ENCODE measurements around the gene SMIM36. TPM values are rescaled to one million over a fixed set of nuclear protein-coding genes. Genes with fewer than 3 reads are reported as not detected.
A peak's percentile ranks its signal among the peaks of the same experiment; 100 is the strongest.
"Not testable (repeated sequence)": the region's sequence is repeated elsewhere in the genome, so short reads cannot be mapped to it uniquely, and the experiment has no call there.

SMIM36 gene
- total RNA-seq, 3 donors from 2014 or later = not detected

DNA sequence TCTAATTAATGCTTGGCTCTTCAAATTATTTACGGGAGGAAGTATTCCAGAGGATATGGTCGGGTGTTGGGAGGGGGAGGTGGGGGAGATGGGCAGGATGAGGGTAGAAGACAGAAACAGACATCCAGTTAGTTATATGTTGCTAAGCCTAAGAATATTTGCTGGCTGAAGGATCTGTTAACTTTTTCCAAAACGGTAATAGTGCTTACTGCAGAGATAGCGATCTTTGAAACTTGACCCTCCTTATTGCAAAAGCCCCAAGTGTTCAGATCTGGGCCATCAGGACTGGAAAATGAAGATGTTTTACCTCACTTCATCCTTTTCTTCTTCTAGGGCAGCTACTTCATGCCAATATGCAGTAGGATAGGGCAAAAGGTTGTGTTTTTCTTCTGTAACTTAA lies 62.6 kb downstream of the SMIM36 start:
- Histone ChIP-seq H3K4me1 (no peaks in the 10 kb centered on the region), H3K4me3 (no peak overlapping the region), H3K27me3 (no peaks in the 10 kb centered on the region), H3K9me3 (no peaks in the 10 kb centered on the region), H3K27ac (no peak overlapping the region), H3K36me3 (no peaks in the 10 kb centered on the region)
- TF ChIP-seq POLR2A (IDR thresholded peaks at IDR 0.05) = no peak
- TF ChIP-seq POLR2AphosphoS5 (IDR thresholded peaks at IDR 0.05) = no peak
- no peak for TF ChIP-seq CTCF (IDR thresholded peaks at IDR 0.05)
- DNase-seq (ENCODE audit: low spot score in 2 of 2) = no peak
- intact Hi-C loops (cut with DNase I; ENCODE audit: low total_unique reads) = no loop called here

DNA sequence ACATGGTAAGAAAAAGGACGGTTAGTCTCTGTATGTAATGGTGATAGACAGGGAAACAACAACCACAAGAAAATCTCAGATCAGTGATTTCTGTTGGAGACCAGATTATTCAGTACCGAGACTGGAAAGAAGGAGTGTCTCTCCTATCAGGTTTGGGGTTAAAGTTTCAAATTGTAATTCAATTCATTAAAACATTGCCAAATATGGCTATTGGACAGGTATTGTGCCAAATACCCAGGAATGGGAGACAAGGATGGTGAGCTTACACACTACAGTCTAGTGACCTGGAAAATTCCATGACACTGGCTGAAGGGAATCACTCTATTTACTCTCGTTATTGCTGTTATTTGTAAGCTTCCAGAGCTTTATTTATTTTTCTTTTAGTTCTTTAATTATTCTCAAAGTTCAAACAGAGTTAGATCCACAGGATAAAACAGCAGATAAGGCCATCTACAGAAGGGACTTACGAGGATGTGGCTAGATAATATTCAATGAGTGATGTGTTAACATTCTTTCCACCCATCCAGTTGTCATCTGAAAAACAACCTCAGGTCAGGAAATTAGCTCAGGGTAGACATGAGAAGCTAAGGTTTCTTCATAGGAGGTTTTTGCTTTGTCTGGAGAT lies 64.6 kb downstream of the SMIM36 start:
- intact Hi-C loops (cut with DNase I; ENCODE audit: low total_unique reads) = no loop called here
- H3K4me3 ChIP-seq = no peak overlapping the region
- no peak for DNase-seq (ENCODE audit: low spot score in 2 of 2)
- H3K4me1 ChIP-seq = no peaks in the 10 kb centered on the region
- H3K27ac ChIP-seq = no peak overlapping the region
- no peaks in the 10 kb centered on the region for H3K9me3 ChIP-seq
- TF ChIP-seq POLR2AphosphoS5 (IDR thresholded peaks at IDR 0.05) (no peak), CTCF (IDR thresholded peaks at IDR 0.05) (no peak), POLR2A (IDR thresholded peaks at IDR 0.05) (no peak)
- no peaks in the 10 kb centered on the region for H3K36me3 ChIP-seq
- no peaks in the 10 kb centered on the region for H3K27me3 ChIP-seq

GRCh38 chr17:55446004-55446403 lies 65.2 kb downstream of the SMIM36 start:
- H3K36me3 ChIP-seq; intact Hi-C loops (cut with DNase I; ENCODE audit: low total_unique reads); H3K27me3 ChIP-seq; DNase-seq (ENCODE audit: low spot score in 2 of 2); H3K9me3 ChIP-seq; H3K4me1 ChIP-seq; H3K4me3 ChIP-seq; H3K27ac ChIP-seq: not testable (repeated sequence)

GRCh38 chr17:55444471-55445441 lies 66.5 kb downstream of the SMIM36 start:
- no peaks in the 10 kb centered on the region for H3K4me1 ChIP-seq
- H3K27ac ChIP-seq = peak overlapping the region in 1 of 2 donors; percentile 32
- H3K36me3 ChIP-seq = no peaks in the 10 kb centered on the region
- H3K27me3 ChIP-seq = no peaks in the 10 kb centered on the region
- intact Hi-C loops (cut with DNase I; ENCODE audit: low total_unique reads) = no loop called here
- no peaks in the 10 kb centered on the region for H3K9me3 ChIP-seq
- no peak for DNase-seq (ENCODE audit: low spot score in 2 of 2)
- no peak for TF ChIP-seq POLR2AphosphoS5 (IDR thresholded peaks at IDR 0.05)
- TF ChIP-seq CTCF (IDR thresholded peaks at IDR 0.05) = no peak
- TF ChIP-seq POLR2A (IDR thresholded peaks at IDR 0.05) = no peak
- H3K4me3 ChIP-seq = no peak overlapping the region

GRCh38 chr17:55443904-55444303 lies 67.3 kb downstream of the SMIM36 start:
- Histone ChIP-seq H3K4me1 (no peaks in the 10 kb centered on the region), H3K27ac (no peak overlapping the region), H3K27me3 (no peaks in the 10 kb centered on the region), H3K36me3 (no peaks in the 10 kb centered on the region), H3K9me3 (no peaks in the 10 kb centered on the region), H3K4me3 (no peak overlapping the region)
- no peak for TF ChIP-seq POLR2A (IDR thresholded peaks at IDR 0.05)
- TF ChIP-seq CTCF (IDR thresholded peaks at IDR 0.05) = no peak
- no peak for TF ChIP-seq POLR2AphosphoS5 (IDR thresholded peaks at IDR 0.05)
- intact Hi-C loops (cut with DNase I; ENCODE audit: low total_unique reads) = no loop called here
- no peak for DNase-seq (ENCODE audit: low spot score in 2 of 2)
